ENCODE measurements around the gene TBC1D22B.

The TBC1D22B gene

GRCh38 chr6:37354526-37355384, 97.2 kb downstream of the TBC1D22B start:
- peak overlapping the region; percentile 81 for H3K4me3 ChIP-seq (ENCODE audit: low read depth, low read length)

GRCh38 chr6:37357288-37357687, 99.7 kb downstream of the TBC1D22B start:
- no peak overlapping the region for H3K4me3 ChIP-seq (ENCODE audit: low read depth, low read length)

GRCh38 chr6:37357860-37358259, 100.3 kb downstream of the TBC1D22B start:
- no peak overlapping the region for H3K4me3 ChIP-seq (ENCODE audit: low read depth, low read length)

GRCh38 chr6:37359039-37359438, 101.5 kb downstream of the TBC1D22B start:
- no peak overlapping the region for H3K4me3 ChIP-seq (ENCODE audit: low read depth, low read length)

GRCh38 chr6:37362101-37362828, 104.7 kb downstream of the TBC1D22B start:
- H3K4me3 ChIP-seq (ENCODE audit: low read depth, low read length): no peak overlapping the region

GRCh38 chr6:37365791-37366190, 108.2 kb downstream of the TBC1D22B start:
- no peak overlapping the region for H3K4me3 ChIP-seq (ENCODE audit: low read depth, low read length)

- H3K4me3 ChIP-seq (ENCODE audit: low read depth, low read length): no peak overlapping the region
Observed at GRCh38 chr6:37366910-37367309, 109.3 kb downstream of the TBC1D22B start.

- no peak overlapping the region for H3K4me3 ChIP-seq (ENCODE audit: low read depth, low read length)
Observed at GRCh38 chr6:37368961-37369320, 111.4 kb downstream of the TBC1D22B start.

- H3K4me3 ChIP-seq (ENCODE audit: low read depth, low read length): no peak overlapping the region
Observed at GRCh38 chr6:37369321-37370201, 112.0 kb downstream of the TBC1D22B start.

GRCh38 chr6:37371154-37372083, 113.8 kb downstream of the TBC1D22B start:
- no peak overlapping the region for H3K4me3 ChIP-seq (ENCODE audit: low read depth, low read length)

GRCh38 chr6:37372116-37372515, 114.5 kb downstream of the TBC1D22B start:
- H3K4me3 ChIP-seq (ENCODE audit: low read depth, low read length): no peak overlapping the region

GRCh38 chr6:37373822-37374471, 116.4 kb downstream of the TBC1D22B start:
- no peak overlapping the region for H3K4me3 ChIP-seq (ENCODE audit: low read depth, low read length)

GRCh38 chr6:37375376-37375775, 117.8 kb downstream of the TBC1D22B start:
- H3K4me3 ChIP-seq (ENCODE audit: low read depth, low read length): no peak overlapping the region

- no peak overlapping the region for H3K4me3 ChIP-seq (ENCODE audit: low read depth, low read length)
Observed at GRCh38 chr6:37376078-37376743, 118.6 kb downstream of the TBC1D22B start.

- no peak overlapping the region for H3K4me3 ChIP-seq (ENCODE audit: low read depth, low read length)
Observed at GRCh38 chr6:37381579-37381978, 124.0 kb downstream of the TBC1D22B start.
